CD4-positive, alpha-beta T cell treated with Interleukin-17A for 4 hours (primary cell): ENCODE results near the gene SARNP.

Experiments used
- DNase-seq: peaks from one replicate; pipeline ENCODE4 v3.0.0-alpha.2; 2020; ENCODE audit warnings: mixed read lengths

Gene SARNP

DNA sequence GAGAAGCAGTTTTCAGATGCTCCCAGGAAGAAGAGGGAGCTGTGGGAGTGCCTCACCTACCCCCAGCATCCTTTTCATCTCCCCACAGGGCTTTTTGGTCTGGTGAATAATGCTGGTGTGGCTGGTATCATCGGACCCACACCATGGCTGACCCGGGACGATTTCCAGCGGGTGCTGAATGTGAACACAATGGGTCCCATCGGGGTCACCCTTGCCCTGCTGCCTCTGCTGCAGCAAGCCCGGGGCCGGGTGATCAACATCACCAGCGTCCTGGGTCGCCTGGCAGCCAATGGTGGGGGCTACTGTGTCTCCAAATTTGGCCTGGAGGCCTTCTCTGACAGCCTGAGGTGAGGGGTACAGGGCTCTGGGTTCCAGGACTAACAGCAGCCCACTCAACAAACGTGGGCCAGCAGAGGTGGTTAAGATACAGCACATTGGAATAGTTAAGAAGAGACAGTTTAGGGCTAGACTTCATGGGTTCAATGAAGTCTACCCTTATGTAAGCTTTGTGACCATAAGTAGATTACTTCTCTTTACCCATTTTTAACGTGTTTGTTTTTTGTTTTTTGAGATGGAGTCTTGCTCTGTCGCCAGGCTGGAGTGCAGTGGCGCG lies 95.8 kb downstream of the SARNP start:
- no peak for DNase-seq

DNA sequence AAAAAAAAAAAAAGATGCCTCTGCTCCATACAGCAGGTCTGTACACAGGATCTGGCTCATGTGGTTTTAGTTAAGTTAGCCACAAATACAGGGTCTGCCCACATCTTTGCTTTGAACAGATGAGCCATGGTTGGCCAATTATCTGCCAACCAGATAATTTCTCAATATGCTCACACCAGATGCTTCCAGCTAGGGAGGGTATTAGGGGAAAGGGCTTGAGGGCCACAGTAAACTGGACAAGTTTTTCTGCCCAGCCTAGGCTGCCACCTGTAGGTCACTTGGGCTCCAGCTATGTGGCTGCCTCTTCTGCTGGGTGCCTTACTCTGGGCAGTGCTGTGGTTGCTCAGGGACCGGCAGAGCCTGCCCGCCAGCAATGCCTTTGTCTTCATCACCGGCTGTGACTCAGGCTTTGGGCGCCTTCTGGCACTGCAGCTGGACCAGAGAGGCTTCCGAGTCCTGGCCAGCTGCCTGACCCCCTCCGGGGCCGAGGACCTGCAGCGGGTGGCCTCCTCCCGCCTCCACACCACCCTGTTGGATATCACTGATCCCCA lies 96.6 kb downstream of the SARNP start:
- no peak for DNase-seq

DNA sequence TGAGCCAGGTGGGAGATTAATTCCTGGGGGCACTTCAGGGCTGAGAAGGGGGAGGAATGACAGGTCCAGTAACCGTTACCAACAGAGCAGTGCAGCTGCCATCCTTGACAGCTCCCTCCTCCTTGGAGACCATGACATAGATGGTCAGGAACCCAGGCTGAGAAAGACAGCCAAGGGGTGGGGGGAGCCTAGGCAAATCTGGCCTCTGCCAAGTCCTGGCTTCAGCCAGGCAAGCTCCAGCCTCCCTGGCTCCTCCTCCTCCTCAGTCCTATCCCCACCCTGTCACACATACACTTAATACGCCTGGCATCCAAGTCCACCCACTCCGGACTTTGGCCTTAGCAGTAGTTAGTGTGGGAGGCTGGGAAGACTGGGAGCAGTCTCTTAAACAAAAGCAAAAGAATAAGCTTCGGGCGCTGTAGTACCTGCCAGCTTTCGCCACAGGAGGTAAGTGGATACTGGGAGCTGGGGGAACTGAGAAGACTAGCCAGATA lies 97.4 kb downstream of the SARNP start, which contains the start of gene RDH5:
Gene RDH5, plus strand, starts transcription at position 323 of the 494 bp plus-strand sequence. CDS start 792 bp downstream, outside the sequence.
- DNase-seq, result no peak

DNA sequence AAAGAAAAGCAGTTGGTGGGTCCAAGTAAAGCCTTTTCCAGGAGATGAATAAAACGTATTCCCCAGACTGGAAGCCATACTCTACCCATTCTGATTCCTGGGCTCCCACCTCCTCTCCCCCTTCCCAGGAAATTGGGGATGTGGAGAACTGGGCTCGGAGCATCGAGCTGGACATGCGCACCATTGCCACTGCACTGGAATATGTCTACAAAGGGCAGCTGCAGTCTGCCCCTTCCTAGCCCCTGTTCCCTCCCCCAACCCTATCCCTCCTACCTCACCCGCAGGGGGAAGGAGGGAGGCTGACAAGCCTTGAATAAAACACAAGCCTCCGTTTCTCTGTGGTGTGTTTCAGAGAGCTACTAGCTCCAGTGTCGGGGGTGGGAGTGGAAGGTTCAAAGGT lies 98.2 kb downstream of the SARNP start:
- no peak for DNase-seq

DNA sequence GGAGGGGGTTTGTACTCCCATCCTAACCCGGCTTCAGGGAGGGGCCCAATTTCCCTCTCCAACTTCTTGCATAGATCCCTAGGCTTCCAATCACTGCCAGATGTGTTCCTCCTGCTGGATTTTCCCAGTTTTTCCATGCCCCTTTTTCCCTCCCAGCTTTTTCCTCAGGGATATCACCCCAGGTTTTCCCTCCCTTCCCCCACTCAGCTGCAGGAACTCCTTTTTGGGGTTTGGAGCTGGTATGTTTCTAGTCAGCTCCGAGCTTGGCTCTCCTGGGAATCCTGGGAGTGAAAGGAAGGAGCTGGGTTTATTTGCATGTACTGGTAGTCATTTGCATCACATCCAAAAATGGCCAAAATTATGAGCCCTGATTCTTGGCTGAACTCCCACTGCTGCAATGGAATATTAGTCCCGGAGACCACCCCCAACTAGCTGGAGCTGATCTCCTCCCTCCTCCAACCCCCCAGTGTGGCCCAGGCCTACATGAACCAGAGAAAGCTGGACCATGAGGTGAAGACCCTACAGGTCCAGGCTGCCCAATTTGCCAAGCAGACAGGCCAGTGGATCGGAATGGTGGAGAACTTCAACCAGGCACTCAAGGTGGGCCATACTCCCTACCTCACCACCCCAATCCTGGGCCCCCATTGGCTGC lies 98.8 kb downstream of the SARNP start:
- DNase-seq, result no peak

DNA sequence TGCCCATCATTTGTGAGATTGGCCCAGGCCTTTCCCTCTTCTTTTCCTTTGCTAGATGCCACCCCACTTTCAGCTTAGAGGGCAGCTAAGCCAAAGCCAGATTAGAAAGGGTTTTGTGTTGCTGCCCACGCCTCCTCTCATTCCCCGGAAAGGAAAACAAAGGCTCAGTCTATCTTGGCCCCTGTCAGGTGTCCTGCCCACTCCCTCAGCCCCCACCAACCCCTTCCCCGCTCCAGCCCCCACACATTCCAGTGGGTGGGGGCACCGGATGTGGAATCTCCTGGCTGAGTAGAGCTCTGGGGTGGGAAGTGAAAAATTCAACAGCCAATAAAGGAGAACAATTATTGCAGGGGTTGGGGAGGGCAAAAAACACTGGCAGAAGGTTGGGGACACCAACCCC lies 99.5 kb downstream of the SARNP start:
- no peak for DNase-seq

DNA sequence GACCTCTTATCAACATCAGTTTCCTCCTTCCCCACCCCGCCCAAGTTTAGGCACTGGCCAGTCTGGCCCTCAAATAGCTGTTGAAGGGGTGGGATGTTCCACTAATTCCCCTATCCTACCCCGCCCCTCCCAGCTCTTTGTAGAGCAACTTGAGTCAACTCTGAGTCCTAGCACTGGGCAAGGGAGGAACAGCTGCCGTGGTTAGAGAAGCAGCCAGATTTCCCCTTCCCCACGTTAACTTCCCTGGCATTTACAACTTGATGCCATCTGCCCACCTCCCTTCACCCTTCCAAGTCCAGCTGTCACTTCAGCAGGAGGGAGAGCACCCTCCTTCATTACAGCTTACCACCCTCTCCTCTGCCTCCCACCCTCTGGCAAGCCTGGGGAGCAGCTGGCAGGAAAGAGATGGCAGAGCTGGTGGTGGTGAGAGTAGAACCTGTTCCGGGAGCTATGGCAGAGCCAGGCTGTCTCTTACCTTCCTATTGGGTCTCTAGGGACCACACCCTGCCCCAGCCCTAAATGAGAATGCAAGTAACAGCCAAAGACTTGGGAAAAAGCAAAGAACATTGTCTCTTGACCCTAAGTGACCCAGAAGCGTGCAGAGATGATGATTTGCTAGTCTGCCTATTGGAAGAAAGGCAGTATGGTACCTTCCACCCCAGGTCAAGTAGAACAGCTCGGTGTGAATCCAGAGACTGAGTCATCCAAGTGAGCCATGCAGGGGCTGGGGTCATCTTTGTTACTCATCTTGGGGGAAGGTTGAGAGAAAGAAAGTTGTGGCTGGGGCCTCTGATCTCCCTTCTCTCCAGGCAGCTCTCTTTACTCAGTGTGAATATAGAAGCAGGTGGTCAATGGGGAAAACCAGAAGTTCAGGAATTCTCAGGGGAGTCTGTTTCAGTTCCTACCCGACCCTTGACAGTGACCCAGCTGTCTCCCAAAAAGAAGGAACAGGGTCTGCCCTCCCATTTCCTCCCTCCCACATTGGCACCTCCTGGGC lies 100.2 kb downstream of the SARNP start:
- DNase-seq, result peak; percentile 38

DNA sequence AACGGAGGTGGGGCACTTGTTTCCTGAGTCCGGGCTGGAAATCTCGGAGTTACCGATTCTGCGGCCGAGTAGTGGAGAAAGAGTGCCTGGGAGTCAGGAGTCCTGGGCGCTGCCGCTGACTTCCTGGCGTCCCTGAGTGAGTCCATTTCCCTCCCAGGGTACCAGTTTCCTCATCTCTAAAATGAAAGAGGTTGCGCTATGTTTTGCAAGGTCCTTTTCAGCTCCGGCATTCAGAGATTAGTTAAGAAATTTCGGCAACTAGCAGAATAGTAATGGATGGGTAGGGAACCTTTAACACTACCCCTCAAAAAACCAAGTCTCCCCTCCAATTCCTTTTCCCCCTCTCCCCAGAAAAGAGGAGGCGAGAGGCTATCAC lies 101.0 kb downstream of the SARNP start:
- DNase-seq, result no peak

DNA sequence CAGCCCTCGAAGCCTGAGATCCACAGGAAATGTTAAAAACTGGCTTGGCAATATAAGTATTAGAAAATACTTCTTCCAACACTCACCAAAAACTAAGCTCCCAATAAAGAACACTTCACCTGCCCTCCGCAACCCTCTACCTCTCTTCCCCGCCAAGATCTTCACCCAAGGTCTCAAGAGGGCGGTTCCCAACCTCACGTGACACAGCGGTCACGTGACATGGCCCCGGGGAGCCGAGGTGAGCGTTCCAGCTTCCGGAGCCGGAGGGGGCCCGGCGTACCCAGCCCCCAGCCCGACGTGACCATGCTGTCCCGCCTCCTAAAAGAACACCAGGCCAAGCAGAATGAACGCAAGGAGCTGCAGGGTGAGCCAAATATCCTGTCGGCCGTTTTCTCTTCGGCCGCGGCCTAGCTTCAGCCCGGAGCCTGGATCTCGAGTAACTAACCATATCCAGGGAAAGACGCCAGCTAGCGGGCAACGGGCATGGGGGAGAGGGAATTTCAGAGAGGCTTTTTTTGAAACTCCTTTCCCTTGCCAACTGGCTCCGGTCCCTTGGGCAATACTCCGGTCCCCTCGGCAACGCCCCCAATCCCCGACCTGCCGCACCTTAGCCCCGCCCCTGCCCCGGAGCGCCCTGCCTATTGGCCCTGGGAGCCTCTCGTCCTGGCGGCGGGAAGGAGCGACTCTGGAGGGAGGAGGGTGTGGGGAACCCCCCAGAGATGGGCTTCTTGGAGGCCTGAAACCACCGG lies 101.5 kb downstream of the SARNP start, which contains the start of gene BLOC1S1:
Gene BLOC1S1, plus strand, starts transcription at position 214 of the 749 bp plus-strand sequence. Its CDS starts 6 bp downstream, at position 220.
- peak; percentile 93 for DNase-seq

DNA sequence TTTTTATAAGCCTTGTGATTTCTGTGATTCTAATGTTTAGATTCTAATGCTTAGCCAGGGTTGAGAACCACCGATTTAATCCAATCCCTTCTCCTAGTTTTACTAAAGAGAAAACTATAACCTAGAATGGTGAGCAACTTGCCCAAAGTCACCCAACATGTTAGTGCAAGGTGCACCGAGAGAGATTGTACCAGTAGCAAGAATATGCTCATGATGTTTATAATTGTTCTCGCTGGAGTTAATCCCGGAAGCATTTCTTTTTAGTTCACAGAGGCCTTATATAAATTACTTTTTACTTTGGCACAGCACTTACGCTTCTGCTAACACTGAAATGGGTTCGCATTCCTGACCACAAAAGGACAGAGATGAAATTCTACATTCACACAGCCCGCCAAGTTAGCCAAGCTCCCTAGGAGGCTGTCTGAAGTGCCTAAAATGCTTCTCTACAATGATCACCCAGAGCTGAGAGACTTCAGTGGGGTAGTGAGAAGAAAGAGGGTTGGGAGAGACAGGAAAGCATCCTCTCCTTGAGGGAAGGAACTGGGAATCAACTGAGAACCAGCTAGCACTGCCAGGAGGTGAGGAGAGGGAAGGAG lies 102.3 kb downstream of the SARNP start:
- no peak for DNase-seq

DNA sequence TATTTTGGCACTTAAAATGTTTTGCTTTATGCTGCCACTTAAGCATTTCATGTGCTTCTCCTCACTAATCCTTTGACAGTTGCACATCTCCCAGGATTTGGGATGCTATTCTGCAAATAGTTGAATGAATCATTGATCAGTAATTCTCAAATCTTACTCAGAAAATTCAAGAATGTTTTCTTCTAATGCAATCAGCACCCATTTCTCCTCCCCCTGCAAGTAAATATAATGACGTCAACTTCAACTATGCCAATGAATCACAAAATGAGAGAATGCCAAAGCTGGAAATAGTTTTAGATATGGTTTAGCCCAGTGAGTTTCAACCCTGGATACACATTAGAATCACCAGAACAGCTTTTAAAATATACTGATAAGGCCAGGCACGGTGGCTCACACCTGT lies 103.8 kb downstream of the SARNP start:
- DNase-seq, result no peak

DNA sequence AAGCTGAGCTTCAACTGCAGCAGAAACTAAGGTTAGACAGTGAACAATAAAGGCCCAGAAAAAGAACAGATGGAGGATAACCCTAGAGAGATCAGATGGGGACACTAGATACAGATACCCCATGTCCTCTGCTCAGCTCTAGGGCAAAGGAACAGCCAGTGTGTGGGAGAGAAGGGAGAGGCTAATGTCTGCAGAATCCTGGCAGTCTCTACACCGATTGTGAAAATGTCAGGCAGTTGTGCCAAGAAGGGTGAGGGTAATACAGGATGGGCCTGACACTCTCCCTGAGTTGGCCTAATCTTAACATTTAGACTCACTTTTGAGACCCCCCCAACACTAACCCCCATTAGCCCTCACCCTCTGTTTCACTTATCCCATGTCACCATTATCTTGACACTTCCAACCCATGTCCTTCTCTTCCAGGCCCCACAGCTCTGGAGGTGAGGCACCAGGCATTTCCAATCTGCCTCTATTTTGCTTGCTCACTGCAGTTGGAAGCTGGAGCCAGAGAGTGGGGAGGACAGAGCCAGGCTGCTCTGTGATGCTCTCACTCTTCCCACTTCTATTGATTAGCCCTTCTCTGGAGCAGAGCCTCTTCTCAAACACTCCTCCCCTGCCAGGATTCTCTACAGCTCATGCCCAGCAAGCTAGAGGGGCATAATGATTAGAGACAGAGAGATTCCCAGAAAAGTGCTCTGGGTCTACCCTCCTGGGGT lies 104.7 kb downstream of the SARNP start:
- no peak for DNase-seq

DNA sequence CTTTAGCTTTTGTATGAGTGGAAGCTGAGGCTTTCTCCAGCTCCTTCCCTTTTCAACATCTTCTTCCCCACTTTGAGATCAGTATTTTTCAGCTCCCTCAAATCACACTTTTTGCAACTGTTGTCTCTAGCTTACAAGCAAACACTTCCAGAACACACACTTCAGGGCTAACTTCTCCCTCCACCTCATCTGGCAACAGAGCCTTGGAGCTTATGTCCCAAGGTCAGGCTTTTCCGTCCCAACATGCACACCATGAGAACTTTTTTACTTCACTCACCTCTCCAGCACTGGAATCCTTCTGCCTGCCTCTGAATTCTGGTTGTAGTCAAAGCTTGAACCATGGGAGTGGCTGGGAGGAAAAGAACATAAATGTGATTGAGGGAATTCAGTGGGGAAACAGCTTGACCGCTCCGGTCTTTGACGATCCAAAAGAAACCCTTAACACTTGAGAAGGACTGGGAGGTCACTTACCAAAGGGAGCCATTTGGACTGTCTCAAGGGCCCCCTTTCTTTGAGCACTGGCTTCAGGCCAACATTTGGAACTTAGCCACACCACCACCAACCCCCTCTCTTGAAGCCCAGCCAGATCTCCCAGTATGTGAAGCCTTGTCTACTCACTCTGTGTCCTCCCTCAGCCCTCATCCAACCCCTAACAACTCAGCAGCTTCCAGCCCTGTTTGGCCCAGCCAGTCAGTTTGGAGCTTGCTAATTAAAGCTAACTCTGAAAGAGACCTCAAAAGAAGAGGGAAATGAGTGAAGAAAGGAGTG lies 105.6 kb downstream of the SARNP start:
- DNase-seq, result no peak

DNA sequence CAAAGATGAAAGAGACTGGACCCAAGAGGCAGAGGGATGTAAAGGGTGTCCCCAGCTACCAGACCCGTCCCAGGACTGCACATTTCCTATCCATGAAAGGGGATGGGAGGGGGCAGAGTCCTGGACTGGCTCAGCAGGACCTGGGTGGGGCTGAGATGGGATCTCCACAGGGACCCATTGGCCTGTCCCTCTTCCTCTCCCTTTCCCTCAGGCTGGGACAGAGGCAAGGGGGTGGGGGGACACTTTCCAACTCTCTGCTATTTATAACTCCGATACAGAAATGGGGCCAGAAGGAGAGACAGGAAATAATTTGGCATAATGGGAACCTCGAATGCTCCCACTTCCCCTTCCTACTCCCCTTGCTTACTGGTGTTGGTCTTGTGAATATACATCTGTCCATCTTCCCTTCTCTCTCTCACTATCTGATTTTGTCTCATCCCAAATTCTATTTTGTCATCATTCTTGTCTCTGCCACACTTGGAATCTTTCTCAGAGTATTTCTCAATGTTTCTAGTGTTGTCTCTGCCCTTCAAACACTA lies 108.8 kb downstream of the SARNP start:
- no peak for DNase-seq

DNA sequence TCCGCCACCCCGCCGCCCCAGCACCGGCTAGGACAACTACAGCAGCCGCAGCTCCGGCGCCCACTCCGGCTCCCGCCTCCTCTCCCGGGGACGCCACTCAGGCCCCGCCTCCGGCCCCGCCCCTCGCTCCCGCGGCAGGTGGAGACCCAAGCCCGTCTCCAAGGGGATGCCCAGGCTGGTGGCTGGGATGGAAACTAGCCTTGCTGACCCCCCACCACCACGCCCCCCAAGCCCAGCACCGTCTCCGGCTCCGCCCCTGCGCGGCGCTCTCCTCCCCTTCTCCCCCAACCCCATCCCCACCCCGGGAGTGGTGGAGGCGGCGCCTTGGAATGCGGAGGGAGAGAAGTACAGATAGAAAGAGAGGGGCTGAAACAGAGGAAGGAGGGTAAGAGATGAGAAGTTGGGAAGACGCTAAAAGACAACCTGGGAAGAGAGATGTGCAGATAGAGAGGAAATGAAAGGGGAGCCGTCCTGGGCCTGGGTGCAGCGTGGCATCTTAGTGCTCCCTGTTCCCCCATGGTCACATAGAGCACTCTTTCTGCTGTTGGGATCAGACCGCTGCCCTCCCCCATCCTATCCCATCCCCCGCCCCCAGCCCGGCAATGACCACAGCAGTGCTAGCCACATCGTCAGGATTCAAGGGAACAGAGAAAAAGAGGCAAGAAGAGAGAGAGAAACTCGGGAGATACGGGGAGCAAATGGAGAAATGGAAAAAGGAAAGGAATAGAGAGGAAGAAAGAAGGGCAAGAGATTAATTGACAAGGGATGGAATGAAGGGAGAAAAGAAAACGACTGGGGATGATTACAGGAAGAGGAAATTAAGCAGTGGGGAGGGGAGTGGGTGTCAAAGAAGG lies 109.5 kb downstream of the SARNP start, which contains the start of gene ITGA7:
Gene ITGA7, minus strand, starts transcription at position 64 of the 854 bp plus-strand sequence. CDS start 222 bp downstream, outside the sequence.
- DNase-seq, result peak; percentile 83
